Ramos (cell line): Measurements from ENCODE around the gene TFPI.

Experiments used
- in situ Hi-C: fragments of 300-500 bp; cut with MboI; formaldehyde crosslinking; loops from one replicate; pipeline ENCODE4 v1.14.3; 2022; ENCODE audit warnings: low sequenced_read_pairs; ENCODE audit not compliant: unreplicated experiment

TFPI gene

GRCh38 chr2:187529977-187530721 is 24.1 kb downstream of the TFPI start:
- in situ Hi-C loops, result no loop called here

- in situ Hi-C loops, result no loop called here
Measured at GRCh38 chr2:187529248-187529976, 24.8 kb downstream of the TFPI start.

- in situ Hi-C loops, result no loop called here
Measured at GRCh38 chr2:187528042-187528441, 26.2 kb downstream of the TFPI start.

- in situ Hi-C loops, result no loop called here
Measured at GRCh38 chr2:187527262-187527661, 27.0 kb downstream of the TFPI start.

- in situ Hi-C loops, result no loop called here
Measured at GRCh38 chr2:187526792-187527191, 27.4 kb downstream of the TFPI start.

GRCh38 chr2:187525163-187525900 is 28.9 kb downstream of the TFPI start:
- in situ Hi-C loops, result no loop called here

DNA sequence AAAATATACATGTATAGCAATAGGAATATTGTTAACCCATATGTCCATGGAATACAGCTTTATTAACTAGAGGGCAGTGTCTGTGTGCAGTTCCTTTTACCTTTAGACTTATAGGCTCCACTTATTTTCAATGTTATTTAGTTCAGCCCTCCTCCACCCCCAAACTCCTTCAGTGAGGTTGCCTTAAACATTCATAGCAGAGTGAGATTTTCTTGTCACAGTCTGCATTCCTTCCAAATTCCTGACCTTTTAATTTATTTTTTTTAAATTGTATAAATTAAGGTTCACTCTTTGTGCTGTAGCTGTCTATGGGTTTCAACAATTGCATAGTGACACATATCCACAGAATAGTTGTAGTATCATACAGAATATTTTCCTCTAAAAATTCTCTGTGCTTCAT is 30.9 kb downstream of the TFPI start:
- in situ Hi-C loops, result loop anchor here (25.0 kb wide), 1 partner anchor 314 kb away; no protein-coding TSS in a partner anchor

DNA sequence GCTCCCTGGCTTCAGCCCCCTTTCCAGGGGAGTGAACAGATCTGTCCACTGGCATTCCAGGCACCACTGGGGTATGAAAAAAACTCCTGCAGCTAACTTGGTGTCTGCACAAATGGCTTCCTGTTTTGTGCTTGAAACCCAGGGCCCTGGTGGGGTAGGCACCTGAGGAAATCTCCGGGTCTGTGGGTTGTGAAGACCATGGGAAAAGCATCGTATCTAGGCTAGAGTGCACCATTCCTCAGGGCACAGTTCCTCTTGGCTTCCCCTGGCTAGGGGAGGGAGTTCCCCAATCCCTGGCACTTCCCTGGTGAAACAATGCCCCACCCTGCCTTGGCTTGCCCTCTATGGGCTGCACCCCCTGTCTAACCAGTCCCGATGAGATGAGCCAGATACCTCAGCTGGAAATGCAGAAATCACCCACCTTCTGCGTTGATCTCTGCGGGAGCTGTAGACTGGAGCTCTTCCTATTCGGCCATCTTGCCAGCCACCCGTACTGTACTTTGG is 34.1 kb downstream of the TFPI start:
- in situ Hi-C loops, result loop anchor here (25.0 kb wide), 1 partner anchor 317 kb away; no protein-coding TSS in a partner anchor

GRCh38 chr2:187519419-187520120 is 34.7 kb downstream of the TFPI start:
- in situ Hi-C loops, result loop anchor here (25.0 kb wide), 1 partner anchor 318 kb away; no protein-coding TSS in a partner anchor

DNA sequence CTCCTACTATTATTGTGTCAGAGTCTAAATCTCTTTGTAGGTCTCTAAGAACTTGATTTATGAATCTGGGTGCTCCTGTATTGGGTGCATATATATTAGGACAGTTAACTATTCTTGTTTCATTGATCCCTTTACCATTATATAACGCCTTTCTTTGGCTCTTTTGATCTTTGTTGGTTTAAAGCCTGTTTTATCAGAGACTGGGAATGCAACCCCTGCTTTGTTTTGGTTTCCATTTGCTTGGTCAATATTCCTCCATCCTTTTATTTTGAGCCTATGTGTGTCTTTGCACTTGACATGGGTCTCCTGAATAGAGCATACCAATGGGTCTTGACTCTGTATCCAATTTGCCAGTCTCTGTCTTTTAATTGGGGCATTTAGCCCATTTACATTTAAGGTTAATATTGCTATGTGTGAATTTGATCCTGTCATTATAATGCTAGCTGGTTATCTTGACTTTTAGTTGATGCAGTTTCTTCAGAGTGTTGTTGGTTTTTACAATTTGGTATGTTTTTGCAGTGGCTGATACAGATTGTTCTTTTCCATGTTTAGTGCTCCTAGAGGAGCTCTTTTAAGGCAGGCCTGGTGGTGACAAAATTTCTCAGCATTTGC is 36.4 kb downstream of the TFPI start:
- in situ Hi-C loops, result loop anchor here (25.0 kb wide), 1 partner anchor 319 kb away; no protein-coding TSS in a partner anchor

DNA sequence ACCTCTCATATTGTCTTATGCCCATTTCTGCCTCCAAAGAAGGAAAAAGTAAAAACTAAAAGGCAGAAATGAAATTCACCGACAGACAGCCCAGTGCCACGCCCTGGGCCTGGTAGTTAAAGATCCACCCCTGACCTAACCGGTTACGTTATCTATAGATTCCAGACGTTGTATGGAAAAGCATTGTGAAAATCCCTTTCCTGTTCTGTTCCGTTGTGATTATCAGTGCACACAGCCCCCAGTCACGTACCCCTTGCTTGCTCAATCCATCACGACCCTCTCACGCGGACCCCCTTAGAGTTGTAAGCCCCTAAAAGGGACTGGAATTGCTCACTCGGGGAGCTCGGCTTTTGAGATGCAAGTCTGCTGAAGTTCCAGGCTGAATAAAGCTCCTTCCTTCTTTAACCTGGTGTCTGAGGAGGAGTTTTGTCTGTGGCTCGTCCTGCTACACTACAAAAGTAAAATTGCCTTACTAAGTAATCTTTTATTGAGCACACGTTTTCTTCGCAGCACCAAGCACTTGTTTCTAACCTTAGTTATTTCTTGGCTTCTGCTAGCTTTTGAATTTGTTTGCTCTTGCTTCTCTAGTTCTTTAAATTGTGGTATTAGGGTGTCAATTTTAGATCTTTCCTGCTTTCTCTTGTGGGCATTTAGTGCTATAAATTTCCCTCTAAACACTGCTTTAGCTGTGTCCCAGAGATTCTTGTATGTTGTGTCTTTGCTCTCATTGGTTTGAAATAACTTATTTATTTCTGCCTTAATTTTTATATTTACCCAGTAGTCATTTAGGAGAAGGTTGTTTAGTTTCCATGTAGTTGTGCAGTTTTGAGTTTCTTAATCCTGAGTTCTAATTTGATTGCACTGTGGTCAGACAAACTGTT is 37.4 kb downstream of the TFPI start:
- in situ Hi-C loops, result loop anchor here (25.0 kb wide), 1 partner anchor 320 kb away; no protein-coding TSS in a partner anchor

- in situ Hi-C loops, result loop anchor here (25.0 kb wide), 1 partner anchor 322 kb away; no protein-coding TSS in a partner anchor
Measured at GRCh38 chr2:187514930-187515329, 39.3 kb downstream of the TFPI start.

GRCh38 chr2:187514235-187514829 is 39.9 kb downstream of the TFPI start:
- in situ Hi-C loops, result loop anchor here (25.0 kb wide), 1 partner anchor 323 kb away; no protein-coding TSS in a partner anchor

GRCh38 chr2:187513460-187514234 is 40.6 kb downstream of the TFPI start:
- in situ Hi-C loops, result loop anchor here (25.0 kb wide), 1 partner anchor 324 kb away; no protein-coding TSS in a partner anchor

GRCh38 chr2:187511356-187512315 is 42.6 kb downstream of the TFPI start:
- in situ Hi-C loops, result loop anchor here (25.0 kb wide), 1 partner anchor 326 kb away; no protein-coding TSS in a partner anchor
